CD4-positive, alpha-beta T cell (primary cell): ENCODE measurements around the gene TENT4A. TPM values are rescaled to one million over a fixed set of nuclear protein-coding genes. Genes with fewer than 3 reads are reported as not detected.

Source experiments
- ATAC-seq: fragments of 200-7000 bp; cut with Tn5 transposase; one replicate; pipeline ENCODE4 v1.10.0; 2022; ENCODE audit warnings: mild to moderate bottlenecking; ENCODE audit not compliant: poor library complexity
- CTCF ChIA-PET: fragments of 350-600 bp; sonication (Branson Sonifier 250); formaldehyde crosslinking; loops from one replicate; lab custom pipeline; 2021; ENCODE audit warnings: antibody characterized with exemption, inconsistent platforms; lab: Charles Lee
- POLR2A ChIA-PET: fragments of 350-600 bp; sonication (Branson Sonifier 250); formaldehyde crosslinking; loops from one replicate; lab custom pipeline; 2021; ENCODE audit warnings: antibody characterized with exemption, inconsistent platforms; lab: Charles Lee
- DNase-seq, 14 experiments: peaks; one replicate each; pipeline ENCODE4 v3.0.0-alpha.2; 2013 to 2020; ENCODE audit warnings: mixed read lengths in 2 of 14
- H3K27ac ChIP-seq, 2 donors: one replicate each; pipeline versions ENCODE4 v1.5.1 to v1.7.0; 2013; ENCODE audit warnings: low read length in 2 of 2, low read depth in 1 of 2, mild to moderate bottlenecking in 1 of 2
- H3K27me3 ChIP-seq, 2 experiments: 1 replicate in 1 of 2; 2 replicates in 1 of 2; pipeline versions ENCODE4 v1.6.1 to v1.7.0; 2013; ENCODE audit warnings: low read length in 2 of 2, control low read depth in 1 of 2, mild to moderate bottlenecking in 1 of 2, moderate library complexity in 1 of 2; ENCODE audit not compliant: insufficient read depth in 2 of 2, control insufficient read depth in 1 of 2
- H3K36me3 ChIP-seq: one replicate; pipeline ENCODE4 v1.6.1; 2013; ENCODE audit warnings: low read length, control low read depth; ENCODE audit not compliant: insufficient read depth
- H3K4me1 ChIP-seq: one replicate; pipeline ENCODE4 v1.6.1; 2013; ENCODE audit warnings: low read length, control low read depth; ENCODE audit not compliant: insufficient read depth
- H3K4me3 ChIP-seq: one replicate; pipeline ENCODE4 v1.5.1; 2013; ENCODE audit warnings: mild to moderate bottlenecking, low read length, moderate library complexity
- H3K9me3 ChIP-seq, 2 experiments: 1 replicate in 1 of 2; 2 replicates in 1 of 2; pipeline versions ENCODE4 v1.6.1 to v1.7.0; 2013; ENCODE audit warnings: low read length in 2 of 2, mild to moderate bottlenecking in 2 of 2, control low read depth in 1 of 2, moderate library complexity in 1 of 2; ENCODE audit not compliant: control insufficient read depth in 1 of 2, insufficient read depth in 1 of 2
- H3K27ac Mint-ChIP-seq: one replicate; pipeline ENCODE4 v1.8.0; 2020; ENCODE audit warnings: mixed read lengths
- H3K27me3 Mint-ChIP-seq: one replicate; pipeline ENCODE4 v1.8.0; 2021; ENCODE audit warnings: mixed read lengths
- H3K36me3 Mint-ChIP-seq: one replicate; pipeline ENCODE4 v1.8.0; 2021; ENCODE audit warnings: low read depth, mixed read lengths
- H3K4me1 Mint-ChIP-seq: one replicate; pipeline ENCODE4 v1.8.0; 2021; ENCODE audit warnings: low read depth, mixed read lengths
- H3K4me3 Mint-ChIP-seq: one replicate; pipeline ENCODE4 v1.8.0; 2020; ENCODE audit warnings: mild to moderate bottlenecking, mixed read lengths
- H3K9me3 Mint-ChIP-seq: one replicate; pipeline ENCODE4 v1.8.0; 2020; ENCODE audit warnings: mixed read lengths
- intact Hi-C, 2 experiments: fragments of 100-400 bp; cut with DNase I in 1 of 2; cut with micrococcal nuclease in 1 of 2; formaldehyde crosslinking; loops; one replicate each; pipeline versions ENCODE4 v1.15.1 to v1.9.0; 2023 to 2025; cut with DNase I, micrococcal nuclease
- total RNA-seq, 174 experiments: library from RNA in 2 of 174; stranded (reverse) in 2 of 174; gene quantifications; one replicate each; pipeline ENCODE4 v1.2.3 and lab custom pipeline; 2021 to 2026
- TF ChIP-seq, protein P1 (sequence below): fragments of 200-600 bp; IDR thresholded peaks from one replicate; pipeline ENCODE4 v1.8.0; 2022; ENCODE audit warnings: antibody characterized with exemption, mild to moderate bottlenecking

TENT4A gene
- total RNA-seq, 2 experiments from 2014 or later, result 49.2 to 51.9 TPM

DNA sequence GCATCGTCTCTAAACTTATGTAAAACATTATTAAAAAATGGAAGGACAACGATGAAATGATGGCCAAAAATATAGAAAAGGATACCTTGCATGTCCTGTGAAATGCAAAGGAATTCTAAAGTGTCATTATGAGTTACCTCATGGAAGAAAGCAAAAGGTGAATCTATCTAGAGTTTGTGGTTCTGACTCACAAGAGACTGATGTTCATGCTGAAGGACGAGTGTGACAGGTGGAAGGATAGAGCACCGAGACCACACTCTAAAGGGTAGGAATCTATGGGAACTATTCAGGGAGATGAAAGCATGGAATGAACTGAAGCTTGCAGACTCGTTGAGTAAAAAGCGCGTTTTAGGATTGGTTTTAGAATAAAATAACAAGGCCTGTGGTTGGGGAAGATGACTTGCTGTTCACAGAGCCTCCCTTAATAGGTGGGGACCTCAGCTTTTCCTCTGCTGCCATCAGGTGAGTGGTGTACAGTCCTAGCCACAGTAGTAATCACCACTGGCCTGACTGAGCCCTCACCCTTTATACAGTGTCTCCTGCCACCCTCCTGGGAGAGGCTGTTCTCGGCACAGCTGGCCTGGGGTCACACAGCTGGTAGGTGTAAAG is 11.2 kb downstream of the TENT4A start:
- Histone ChIP-seq H3K9me3 (no peaks in the 10 kb centered on the region), H3K36me3 (peaks cover 14% of the 10 kb centered on the region)
- TF ChIP-seq, protein P1, sequence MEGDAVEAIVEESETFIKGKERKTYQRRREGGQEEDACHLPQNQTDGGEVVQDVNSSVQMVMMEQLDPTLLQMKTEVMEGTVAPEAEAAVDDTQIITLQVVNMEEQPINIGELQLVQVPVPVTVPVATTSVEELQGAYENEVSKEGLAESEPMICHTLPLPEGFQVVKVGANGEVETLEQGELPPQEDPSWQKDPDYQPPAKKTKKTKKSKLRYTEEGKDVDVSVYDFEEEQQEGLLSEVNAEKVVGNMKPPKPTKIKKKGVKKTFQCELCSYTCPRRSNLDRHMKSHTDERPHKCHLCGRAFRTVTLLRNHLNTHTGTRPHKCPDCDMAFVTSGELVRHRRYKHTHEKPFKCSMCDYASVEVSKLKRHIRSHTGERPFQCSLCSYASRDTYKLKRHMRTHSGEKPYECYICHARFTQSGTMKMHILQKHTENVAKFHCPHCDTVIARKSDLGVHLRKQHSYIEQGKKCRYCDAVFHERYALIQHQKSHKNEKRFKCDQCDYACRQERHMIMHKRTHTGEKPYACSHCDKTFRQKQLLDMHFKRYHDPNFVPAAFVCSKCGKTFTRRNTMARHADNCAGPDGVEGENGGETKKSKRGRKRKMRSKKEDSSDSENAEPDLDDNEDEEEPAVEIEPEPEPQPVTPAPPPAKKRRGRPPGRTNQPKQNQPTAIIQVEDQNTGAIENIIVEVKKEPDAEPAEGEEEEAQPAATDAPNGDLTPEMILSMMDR, result no peak

DNA sequence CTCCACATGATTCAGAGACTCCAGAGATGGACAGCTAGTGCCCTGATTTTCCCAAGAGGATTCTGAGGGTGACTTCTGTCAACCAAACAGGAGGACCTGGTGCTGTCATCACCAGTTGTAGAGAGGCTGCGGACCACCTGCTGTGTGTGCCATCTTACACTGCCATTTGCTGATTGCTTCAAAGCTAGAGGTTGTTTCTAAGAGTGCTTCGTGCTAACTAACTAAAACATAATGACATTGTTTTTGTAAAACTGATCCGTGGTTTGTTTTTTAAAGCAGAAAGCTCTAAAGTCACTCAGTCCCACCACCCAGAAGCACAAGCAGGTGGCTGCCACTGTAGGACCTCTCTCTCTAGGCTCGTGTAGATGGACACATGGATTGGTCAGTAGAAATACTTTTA is 12.2 kb downstream of the TENT4A start:
- no peaks in the 10 kb centered on the region for H3K27me3 Mint-ChIP-seq
- no peaks in the 10 kb centered on the region for H3K9me3 Mint-ChIP-seq
- POLR2A ChIA-PET, result interaction anchor here (1.5 kb wide), 1 partner anchor 92 kb away, joined by 3 read pairs; the partner anchor contains the start of genes NSUN2 and SRD5A1
- Histone ChIP-seq H3K4me1 (peaks cover 89% of the 10 kb centered on the region), H3K27ac (no peak overlapping the region), H3K27me3 (no peaks in the 10 kb centered on the region), H3K4me3 (no peak overlapping the region), H3K36me3 (peaks cover 13% of the 10 kb centered on the region), H3K9me3 (no peaks in the 10 kb centered on the region)
- no peak for ATAC-seq
- TF ChIP-seq, protein P1, result no peak
- intact Hi-C loops, result no loop called here
- H3K4me3 Mint-ChIP-seq, result no peak overlapping the region
- H3K36me3 Mint-ChIP-seq, result peaks cover 32% of the 10 kb centered on the region
- peaks cover 94% of the 10 kb centered on the region for H3K4me1 Mint-ChIP-seq
- CTCF ChIA-PET, result interaction anchor here (0.7 to 0.8 kb wide), 2 partner anchors 10 to 20 kb away, joined by 3 read pairs; no protein-coding TSS in a partner anchor
- no peak overlapping the region for H3K27ac Mint-ChIP-seq
- DNase-seq, result no peak

More for the DNA sequence above, 11.2 kb downstream of the TENT4A start:
- H3K27me3 ChIP-seq, result no peaks in the 10 kb centered on the region
- Mint-ChIP-seq H3K9me3 (no peaks in the 10 kb centered on the region), H3K4me3 (no peak overlapping the region), H3K4me1 (peaks cover 94% of the 10 kb centered on the region), H3K27me3 (no peaks in the 10 kb centered on the region), H3K27ac (peak overlapping the region; percentile 7), H3K36me3 (peaks cover 34% of the 10 kb centered on the region)
- ChIA-PET CTCF (no interaction called here), POLR2A (no interaction called here)
- no peak for DNase-seq
- H3K4me3 ChIP-seq, result no peak overlapping the region
- H3K4me1 ChIP-seq, result peaks cover 88% of the 10 kb centered on the region
- no peak overlapping the region for H3K27ac ChIP-seq
- no peak for ATAC-seq
- intact Hi-C loops, result no loop called here

DNA sequence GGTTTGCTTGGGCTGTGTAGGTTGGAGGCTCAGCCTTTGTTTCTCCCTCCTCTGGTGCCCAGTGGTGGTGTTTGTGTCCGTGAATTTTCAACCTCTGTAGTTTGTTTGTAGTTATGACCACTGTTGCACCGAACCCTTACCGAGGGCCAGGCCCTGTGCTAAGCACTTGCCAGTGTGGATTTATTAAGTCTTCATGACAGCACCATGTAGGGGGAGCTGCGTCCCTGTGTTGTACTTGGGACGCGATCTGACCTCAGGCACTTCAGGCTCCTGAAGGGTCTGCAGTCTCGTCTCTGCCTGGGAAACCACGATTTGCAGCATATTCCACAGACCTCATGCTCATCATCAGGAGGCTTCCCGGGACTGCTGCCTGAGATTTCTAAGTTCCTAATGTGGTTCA is 12.8 kb downstream of the TENT4A start:
- POLR2A ChIA-PET, result interaction anchor here (1.5 kb wide), 1 partner anchor 93 kb away, joined by 3 read pairs; the partner anchor contains the start of genes NSUN2 and SRD5A1
- TF ChIP-seq, protein P1, result no peak
- H3K27me3 ChIP-seq, result no peaks in the 10 kb centered on the region
- DNase-seq, result no peak
- peaks cover 13% of the 10 kb centered on the region for H3K36me3 ChIP-seq
- H3K4me3 ChIP-seq, result no peak overlapping the region
- peaks cover 35% of the 10 kb centered on the region for H3K36me3 Mint-ChIP-seq
- no peak for ATAC-seq
- no peak overlapping the region for H3K27ac ChIP-seq
- no peaks in the 10 kb centered on the region for H3K9me3 ChIP-seq
- H3K4me1 Mint-ChIP-seq, result peaks cover 93% of the 10 kb centered on the region
- H3K27ac Mint-ChIP-seq, result no peak overlapping the region
- H3K9me3 Mint-ChIP-seq, result no peaks in the 10 kb centered on the region
- no peak overlapping the region for H3K4me3 Mint-ChIP-seq
- intact Hi-C loops, result no loop called here
- H3K4me1 ChIP-seq, result peaks cover 85% of the 10 kb centered on the region
- H3K27me3 Mint-ChIP-seq, result no peaks in the 10 kb centered on the region
- CTCF ChIA-PET, result no interaction called here
